Omental fat pad (tissue), 4 donors: ENCODE measurements around the gene SOX21. TPM values are rescaled to one million over a fixed set of nuclear protein-coding genes. Genes with fewer than 3 reads are reported as not detected.
"Not testable (repeated sequence)": the region's sequence is repeated elsewhere in the genome, so short reads cannot be mapped to it uniquely, and the experiment has no call there.

ENCODE experiments used
- ATAC-seq: fragments of 150-250 bp; one replicate; pipeline ENCODE4 v1.9.1; 2016; ENCODE audit warnings: mild to moderate bottlenecking, moderate library complexity; ENCODE audit not compliant: low FRiP score
- DNase-seq: peaks from one replicate; pipeline ENCODE4 v3.0.0-alpha.2; 2019; ENCODE audit warnings: low spot score
- total RNA-seq, 4 donors: library from RNA; depleted of rRNA; stranded (reverse); fragments of >200 nt; gene quantifications; one replicate each; pipeline ENCODE4 v1.1.0, GENCODE V29; 2016
- TF ChIP-seq, protein P1 (sequence below), 3 donors: fragments of 450-650 bp; IDR thresholded peaks; one replicate each; pipeline ENCODE4 v1.5.1; 2016 to 2017; ENCODE audit warnings: antibody characterized with exemption in 3 of 3, mild to moderate bottlenecking in 3 of 3, moderate library complexity in 2 of 3

SOX21 gene
- total RNA-seq, 4 donors from 2014 or later = not detected

DNA sequence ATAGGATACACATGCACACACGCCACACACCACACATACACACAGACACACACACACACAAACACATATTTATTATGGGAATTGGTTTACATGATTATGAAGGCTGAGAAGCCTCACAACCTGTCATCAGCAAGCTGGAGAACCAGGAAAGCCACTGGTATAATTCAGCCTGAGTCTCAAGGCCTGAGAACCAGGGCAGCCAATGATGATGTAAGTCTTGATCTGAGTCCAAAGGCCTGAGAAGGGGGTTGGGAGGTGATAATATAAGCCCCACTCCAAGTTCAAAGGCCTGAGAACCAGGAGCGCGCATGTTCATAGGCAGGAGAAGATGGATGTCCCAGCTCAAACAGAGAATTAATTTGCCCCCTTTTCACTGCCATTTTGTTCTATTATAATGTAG, 18.7 kb upstream of the SOX21 start:
- ATAC-seq (no peak), DNase-seq (no peak)
- TF ChIP-seq, protein P1, sequence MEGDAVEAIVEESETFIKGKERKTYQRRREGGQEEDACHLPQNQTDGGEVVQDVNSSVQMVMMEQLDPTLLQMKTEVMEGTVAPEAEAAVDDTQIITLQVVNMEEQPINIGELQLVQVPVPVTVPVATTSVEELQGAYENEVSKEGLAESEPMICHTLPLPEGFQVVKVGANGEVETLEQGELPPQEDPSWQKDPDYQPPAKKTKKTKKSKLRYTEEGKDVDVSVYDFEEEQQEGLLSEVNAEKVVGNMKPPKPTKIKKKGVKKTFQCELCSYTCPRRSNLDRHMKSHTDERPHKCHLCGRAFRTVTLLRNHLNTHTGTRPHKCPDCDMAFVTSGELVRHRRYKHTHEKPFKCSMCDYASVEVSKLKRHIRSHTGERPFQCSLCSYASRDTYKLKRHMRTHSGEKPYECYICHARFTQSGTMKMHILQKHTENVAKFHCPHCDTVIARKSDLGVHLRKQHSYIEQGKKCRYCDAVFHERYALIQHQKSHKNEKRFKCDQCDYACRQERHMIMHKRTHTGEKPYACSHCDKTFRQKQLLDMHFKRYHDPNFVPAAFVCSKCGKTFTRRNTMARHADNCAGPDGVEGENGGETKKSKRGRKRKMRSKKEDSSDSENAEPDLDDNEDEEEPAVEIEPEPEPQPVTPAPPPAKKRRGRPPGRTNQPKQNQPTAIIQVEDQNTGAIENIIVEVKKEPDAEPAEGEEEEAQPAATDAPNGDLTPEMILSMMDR (IDR thresholded peaks at IDR 0.05) = no peak

DNA sequence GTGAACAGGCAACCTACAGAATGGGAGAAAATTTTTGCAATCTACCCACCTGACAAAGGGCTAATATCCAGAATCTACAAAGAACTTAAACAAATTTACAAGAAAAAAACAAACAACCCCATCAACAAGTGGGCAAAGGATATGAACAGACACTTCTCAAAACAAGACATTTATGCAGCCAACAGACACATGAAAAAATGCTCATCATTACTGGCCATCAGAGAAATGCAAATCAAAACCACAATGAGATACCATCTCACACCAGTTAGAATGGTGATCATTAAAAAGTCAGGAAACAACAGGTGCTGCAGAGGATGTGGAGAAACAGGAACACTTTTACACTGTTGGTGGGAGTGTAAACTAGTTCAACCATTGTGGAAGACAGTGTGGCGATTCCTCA, 17.6 kb upstream of the SOX21 start:
- ATAC-seq, DNase-seq: not testable (repeated sequence)

DNA sequence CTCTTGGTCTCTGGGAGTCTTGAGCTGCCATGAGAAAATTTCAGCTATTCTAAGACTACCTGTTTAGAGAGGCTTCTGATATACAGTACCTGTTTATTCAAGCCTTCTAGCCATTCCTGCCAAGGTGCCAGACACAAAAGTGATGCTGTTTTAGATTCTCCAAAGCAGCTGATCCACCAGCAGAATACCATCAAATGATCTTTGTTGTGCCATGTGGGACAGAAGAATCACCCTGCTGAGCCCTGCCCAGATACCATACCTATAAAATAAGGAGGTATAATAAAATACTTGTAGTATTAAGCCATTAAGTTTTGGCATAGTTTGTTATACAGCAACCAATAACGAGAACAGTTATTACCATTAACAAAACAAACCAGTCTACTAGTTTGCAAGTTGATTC, 14.1 kb upstream of the SOX21 start:
- TF ChIP-seq, protein P1 (IDR thresholded peaks at IDR 0.05) = no peak
- ATAC-seq (no peak), DNase-seq (no peak)

DNA sequence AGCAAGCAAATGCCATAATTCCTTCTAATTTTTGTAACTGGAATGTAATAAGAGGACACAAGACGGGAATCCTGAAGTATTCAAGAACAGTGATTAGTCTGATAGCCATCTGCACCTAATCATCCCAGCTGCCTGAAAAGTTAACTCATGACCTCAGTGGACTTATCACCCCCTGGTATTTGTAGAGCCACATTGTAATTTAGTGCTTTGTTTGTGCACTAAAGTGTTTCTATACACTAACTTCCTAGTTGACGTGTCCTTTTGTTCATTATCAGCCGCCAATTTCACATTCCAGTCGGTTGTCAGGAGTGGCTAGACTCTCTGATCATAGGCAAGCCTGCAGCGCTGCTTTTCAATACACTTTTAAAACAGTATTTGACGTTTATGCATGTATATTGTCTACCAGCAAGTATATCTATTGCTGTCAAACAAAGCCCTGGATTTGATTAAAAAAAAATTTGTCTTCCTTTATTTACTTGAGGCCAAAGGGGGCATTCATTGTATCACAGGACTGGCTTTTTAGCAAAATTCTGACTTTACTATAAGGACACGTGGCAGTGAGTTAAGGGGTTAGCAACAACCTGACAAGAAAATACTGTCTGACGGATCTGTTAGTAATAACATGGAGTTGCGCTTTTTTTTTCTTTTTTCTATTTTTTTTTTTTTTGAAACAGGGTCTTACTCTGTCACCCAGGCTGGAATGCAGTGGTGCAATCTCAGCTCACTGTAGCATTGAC, 10.4 kb upstream of the SOX21 start:
- TF ChIP-seq, protein P1 (IDR thresholded peaks at IDR 0.05) = no peak
- ATAC-seq (no peak), DNase-seq (no peak)

DNA sequence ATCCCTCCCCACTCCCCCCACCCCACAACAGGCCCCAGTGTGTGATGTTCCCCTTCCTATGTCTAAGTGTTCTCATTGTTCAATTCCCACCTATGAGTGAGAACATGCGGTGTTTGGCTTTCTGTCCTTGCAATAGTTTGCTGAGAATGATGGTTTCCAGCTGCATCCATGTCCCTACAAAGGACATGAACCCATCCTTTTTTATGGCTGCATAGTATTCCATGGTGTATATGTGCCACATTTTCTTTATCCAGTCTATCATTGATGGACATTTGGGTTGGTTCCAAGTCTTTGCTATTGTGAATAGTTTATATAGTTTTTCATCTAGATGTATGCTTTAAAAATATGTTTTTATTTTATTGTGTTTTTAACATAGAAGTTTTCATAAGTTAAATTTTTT, 6.4 kb upstream of the SOX21 start:
- DNase-seq, ATAC-seq: not testable (repeated sequence)

DNA sequence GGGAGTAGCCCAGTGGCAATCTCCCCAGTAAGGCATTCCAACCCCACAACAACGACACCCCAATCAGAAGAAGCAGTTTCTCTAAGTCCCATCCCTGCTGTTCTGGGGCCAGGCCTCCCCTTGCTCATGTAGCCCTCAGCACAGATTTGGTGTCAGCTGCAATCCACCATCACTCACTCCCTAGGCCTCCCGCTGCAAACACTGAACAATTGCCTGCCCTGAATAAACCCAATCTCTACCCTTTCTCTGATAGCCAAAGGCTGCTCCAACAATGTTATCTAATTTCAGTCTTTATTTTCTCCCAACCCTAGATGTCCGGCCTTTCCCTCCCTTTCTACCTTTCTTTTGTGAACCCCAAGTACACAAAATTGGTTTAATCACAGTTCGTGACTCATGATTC, 5.6 kb upstream of the SOX21 start:
- DNase-seq = no peak
- no peak for ATAC-seq
- TF ChIP-seq, protein P1 (IDR thresholded peaks at IDR 0.05) = no peak

DNA sequence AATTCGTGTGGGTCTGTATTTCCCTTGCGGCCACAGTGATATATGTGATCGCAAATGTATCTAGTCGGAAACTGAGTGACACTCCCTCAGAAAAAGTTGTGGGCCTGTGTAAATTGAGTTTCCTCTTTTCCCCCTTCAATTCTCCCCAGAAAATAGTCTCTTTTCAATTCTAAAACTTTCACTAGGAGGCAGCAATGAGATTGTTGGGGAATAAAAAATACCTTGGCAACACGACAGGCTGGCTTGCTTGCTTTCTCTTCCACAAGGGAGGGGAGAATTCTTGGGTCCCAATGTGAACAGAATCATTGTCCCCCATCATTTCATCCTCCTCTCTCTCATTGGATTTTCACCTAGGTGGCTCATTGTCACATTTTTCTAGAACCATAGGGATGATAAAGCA, 3.7 kb upstream of the SOX21 start:
- TF ChIP-seq, protein P1 (IDR thresholded peaks at IDR 0.05) = no peak
- no peak for DNase-seq
- ATAC-seq = no peak

DNA sequence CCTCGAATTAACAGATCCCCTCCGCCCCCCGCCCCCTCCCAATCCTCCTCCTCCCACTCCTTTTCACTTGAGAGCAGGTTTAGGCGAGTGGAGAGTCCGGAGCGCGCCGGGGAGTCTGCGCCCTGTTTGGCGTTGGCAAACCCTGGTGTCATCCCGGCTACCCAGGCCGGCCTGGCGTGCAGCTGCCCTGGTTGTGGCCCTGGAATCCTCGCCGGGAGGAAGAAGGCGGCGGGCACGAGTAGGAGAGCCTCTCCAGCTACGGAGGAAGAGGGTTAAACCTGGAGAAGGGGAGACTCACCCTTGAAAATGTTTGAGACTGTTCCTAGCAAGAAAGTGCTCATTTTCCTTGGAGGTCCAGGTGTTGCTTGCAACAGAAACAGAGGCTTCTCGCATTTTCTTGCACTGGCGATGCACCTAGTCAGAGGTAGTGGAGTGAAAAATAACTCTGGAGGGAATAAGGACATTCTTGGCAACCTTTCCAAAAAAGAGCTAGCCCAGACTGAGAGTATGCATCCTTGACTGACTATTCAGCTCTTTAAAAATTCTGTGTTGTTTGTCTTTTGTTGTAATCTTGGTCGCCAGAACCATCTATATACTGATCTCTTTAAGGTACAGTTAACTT, 1.3 kb upstream of the SOX21 start:
- TF ChIP-seq, protein P1 (IDR thresholded peaks at IDR 0.05) = no peak
- no peak for DNase-seq
- no peak for ATAC-seq
